SK-N-MC (cell line): ENCODE measurements around the gene PRDM16.

ENCODE experiments used
- EZH2 ChIP-seq: fragments of 200-600 bp; sonication (generic); IDR thresholded peaks from one replicate; pipeline ENCODE4 v1.6.1; 2017; ENCODE audit warnings: antibody characterized with exemption
- POLR2AphosphoS5 ChIP-seq: IDR thresholded peaks from 2 replicates; pipeline ENCODE4 v1.6.1; 2012; ENCODE audit warnings: mild to moderate bottlenecking, low read depth, low read length, borderline replicate concordance

GRCh38 chr1:3226191-3226590 is 157.2 kb downstream of the PRDM16 start:
- TF ChIP-seq POLR2AphosphoS5, result no peak
- TF ChIP-seq EZH2, result no peak
